HepG2 (cell line): ENCODE data around the gene TAB2. TPM values are rescaled to one million over a fixed set of nuclear protein-coding genes. Genes with fewer than 3 reads are reported as not detected.
A peak's percentile ranks its signal among the peaks of the same experiment; 100 is the strongest.

ENCODE experiments used
- ARNTL ChIP-seq: sonication (generic); formaldehyde crosslinking; IDR thresholded peaks from 2 replicates; pipeline ENCODE4 v1.4.0; 2020; ENCODE audit warnings: mild to moderate bottlenecking, missing genetic modification reagents
- CENPT ChIP-seq: sonication (generic); formaldehyde crosslinking; IDR thresholded peaks from 2 replicates; pipeline ENCODE4 v1.8.0; 2022; ENCODE audit warnings: low read depth, mild to moderate bottlenecking, moderate library complexity, missing genetic modification reagents
- IKZF4 ChIP-seq: sonication (generic); formaldehyde crosslinking; IDR thresholded peaks from 2 replicates; pipeline ENCODE4 v1.5.1; 2020; ENCODE audit warnings: borderline replicate concordance, mild to moderate bottlenecking, low read depth, missing genetic modification reagents; ENCODE audit errors: not compliant biosample characterization
- KDM6A ChIP-seq: IDR thresholded peaks from 2 replicates; pipeline ENCODE4 v1.6.1; 2016; ENCODE audit warnings: low read depth
- MEIS1 ChIP-seq: sonication (generic); formaldehyde crosslinking; IDR thresholded peaks from 2 replicates; pipeline ENCODE4 v1.9.0; 2021; ENCODE audit warnings: mild to moderate bottlenecking, missing genetic modification reagents, moderate library complexity, borderline replicate concordance
- MEIS2 ChIP-seq: sonication (generic); formaldehyde crosslinking; IDR thresholded peaks from 2 replicates; pipeline ENCODE4 v1.9.0; 2021; ENCODE audit warnings: mild to moderate bottlenecking, missing genetic modification reagents
- NFIB ChIP-seq: sonication (generic); formaldehyde crosslinking; IDR thresholded peaks from 2 replicates; pipeline ENCODE4 v1.9.0; 2021; ENCODE audit warnings: missing genetic modification reagents, mild to moderate bottlenecking, borderline replicate concordance
- NFRKB ChIP-seq: fragments of 450-650 bp; IDR thresholded peaks from 2 replicates; pipeline ENCODE4 v1.6.1; 2017
- NR2F2 ChIP-seq: IDR thresholded peaks from 2 replicates; pipeline ENCODE4 v1.6.1; 2012; ENCODE audit warnings: low read depth, inconsistent platforms, borderline replicate concordance
- RAD51 ChIP-seq: fragments of 450-650 bp; IDR thresholded peaks from 2 replicates; pipeline ENCODE4 v1.6.1; 2016; ENCODE audit warnings: borderline replicate concordance
- SOX13 ChIP-seq, 3 experiments: fragments of 450-650 bp in 1 of 3; sonication (generic) in 1 of 3; formaldehyde crosslinking in 1 of 3; IDR thresholded peaks in 2 of 3; conservative IDR thresholded peaks in 1 of 3; 2 replicates each; pipeline versions ENCODE4 v1.5.0 to v1.6.1; 2016 to 2020; ENCODE audit warnings: antibody characterized with exemption in 1 of 3, mild to moderate bottlenecking in 1 of 3, missing compliant biosample characterization in 1 of 3, missing genetic modification reagents in 1 of 3, moderate library complexity in 1 of 3
- XBP1 ChIP-seq: sonication (generic); formaldehyde crosslinking; IDR thresholded peaks from 2 replicates; pipeline ENCODE4 v1.5.0; 2020; ENCODE audit warnings: missing genetic modification reagents
- ZBTB1 ChIP-seq: sonication (generic); formaldehyde crosslinking; IDR thresholded peaks from 2 replicates; pipeline ENCODE4 v1.4.0; 2020; ENCODE audit warnings: missing genetic modification reagents, borderline replicate concordance
- ZNF552 ChIP-seq: sonication (generic); formaldehyde crosslinking; IDR thresholded peaks from 2 replicates; pipeline ENCODE4 v1.9.0; 2022; ENCODE audit warnings: missing genetic modification reagents, mild to moderate bottlenecking, borderline replicate concordance
- polyA plus RNA-seq, 8 experiments: library from polyadenylated mRNA; depleted of rRNA in 3 of 8; stranded (reverse) in 7 of 8; unstranded in 1 of 8; fragments of >200 nt; fragmentation: Illumina TruSeq in 4 of 8; extraction: Trizol in 4 of 8; gene quantifications; 2 replicates each; pipeline versions ENCODE4 v1.2.1 to v1.2.3, GENCODE V29; 2011 to 2016; ENCODE audit warnings: low read depth in 4 of 8, missing spikeins in 1 of 8, mixed read lengths in 1 of 8; ENCODE audit not compliant: insufficient read depth in 1 of 8
- total RNA-seq, 5 experiments: library from RNA; depleted of rRNA; stranded (reverse); fragments of >200 nt; fragmentation: Illumina TruSeq; extraction: Trizol; gene quantifications; 2 replicates each; pipeline ENCODE4 v1.2.3, GENCODE V29; 2016; ENCODE audit warnings: low read depth in 1 of 5
- TF ChIP-seq, protein P1 (sequence below): sonication (generic); formaldehyde crosslinking; IDR thresholded peaks from 2 replicates; pipeline ENCODE4 v1.4.0; 2020; ENCODE audit warnings: mild to moderate bottlenecking, missing genetic modification reagents
- TF ChIP-seq, protein P2 (sequence below): sonication (generic); formaldehyde crosslinking; IDR thresholded peaks from 2 replicates; pipeline ENCODE4 v1.5.0; 2020; ENCODE audit warnings: missing genetic modification reagents
- TF ChIP-seq, protein P3 (sequence below): sonication (generic); formaldehyde crosslinking; IDR thresholded peaks from 2 replicates; pipeline ENCODE4 v1.8.1; 2023; ENCODE audit warnings: missing genetic modification reagents, mild to moderate bottlenecking, borderline replicate concordance
- TF ChIP-seq, protein P4 (sequence below): sonication (generic); formaldehyde crosslinking; IDR thresholded peaks from 2 replicates; pipeline ENCODE4 v1.5.1; 2020; ENCODE audit warnings: missing genetic modification reagents, mild to moderate bottlenecking, borderline replicate concordance

TAB2 gene
- total and polyA plus RNA-seq, 2 of the 13 experiments (the other 11 are each of a cell fraction or from before 2014, with no cell fraction given), result 23.7 to 50.2 TPM

DNA sequence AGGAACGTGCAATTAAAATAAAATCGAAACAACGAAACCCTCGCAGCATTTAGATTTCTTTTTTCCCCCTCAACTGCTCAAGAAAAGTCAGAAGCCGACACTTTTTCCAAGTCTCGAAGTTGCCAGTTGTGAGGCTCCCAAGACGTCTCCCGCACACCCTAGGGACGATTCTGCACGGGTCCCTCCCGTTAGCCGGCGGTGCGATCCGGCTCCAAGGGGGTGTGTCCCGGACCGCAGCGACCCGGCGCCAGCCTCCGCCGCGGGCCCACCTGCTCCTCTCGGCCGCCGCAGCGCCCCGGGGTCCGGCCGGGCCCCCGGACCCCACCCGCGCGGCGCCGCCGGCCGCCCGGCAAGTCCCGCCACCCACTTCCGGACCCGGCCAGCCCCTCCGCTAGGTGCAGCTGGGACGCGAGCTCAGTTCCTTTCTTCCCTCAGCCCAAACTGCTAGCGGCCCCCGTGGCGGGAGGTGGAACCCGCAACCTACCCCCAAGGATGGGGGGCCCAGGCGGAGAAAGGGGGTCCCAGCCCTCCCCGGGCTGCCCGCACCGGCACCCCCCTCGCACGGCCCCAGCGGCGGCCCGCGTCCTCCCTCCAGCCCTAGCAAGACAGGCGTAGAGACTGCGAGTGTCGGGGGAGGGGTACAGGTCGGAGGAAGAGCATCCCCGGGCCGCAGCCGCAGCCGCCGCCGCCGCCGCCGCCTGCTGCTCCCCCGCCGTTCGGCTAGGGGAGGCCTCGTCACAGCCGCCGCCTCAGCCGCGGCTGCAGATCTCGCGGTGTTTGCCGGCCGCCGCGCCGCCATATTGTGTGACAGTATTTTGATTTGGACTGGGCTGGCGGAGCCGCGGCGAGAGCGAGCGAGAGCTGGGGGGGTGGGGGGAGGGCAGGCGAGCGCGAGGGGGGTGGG lies 520 bp upstream of the TAB2 start (continued):
- TF ChIP-seq, protein P1, sequence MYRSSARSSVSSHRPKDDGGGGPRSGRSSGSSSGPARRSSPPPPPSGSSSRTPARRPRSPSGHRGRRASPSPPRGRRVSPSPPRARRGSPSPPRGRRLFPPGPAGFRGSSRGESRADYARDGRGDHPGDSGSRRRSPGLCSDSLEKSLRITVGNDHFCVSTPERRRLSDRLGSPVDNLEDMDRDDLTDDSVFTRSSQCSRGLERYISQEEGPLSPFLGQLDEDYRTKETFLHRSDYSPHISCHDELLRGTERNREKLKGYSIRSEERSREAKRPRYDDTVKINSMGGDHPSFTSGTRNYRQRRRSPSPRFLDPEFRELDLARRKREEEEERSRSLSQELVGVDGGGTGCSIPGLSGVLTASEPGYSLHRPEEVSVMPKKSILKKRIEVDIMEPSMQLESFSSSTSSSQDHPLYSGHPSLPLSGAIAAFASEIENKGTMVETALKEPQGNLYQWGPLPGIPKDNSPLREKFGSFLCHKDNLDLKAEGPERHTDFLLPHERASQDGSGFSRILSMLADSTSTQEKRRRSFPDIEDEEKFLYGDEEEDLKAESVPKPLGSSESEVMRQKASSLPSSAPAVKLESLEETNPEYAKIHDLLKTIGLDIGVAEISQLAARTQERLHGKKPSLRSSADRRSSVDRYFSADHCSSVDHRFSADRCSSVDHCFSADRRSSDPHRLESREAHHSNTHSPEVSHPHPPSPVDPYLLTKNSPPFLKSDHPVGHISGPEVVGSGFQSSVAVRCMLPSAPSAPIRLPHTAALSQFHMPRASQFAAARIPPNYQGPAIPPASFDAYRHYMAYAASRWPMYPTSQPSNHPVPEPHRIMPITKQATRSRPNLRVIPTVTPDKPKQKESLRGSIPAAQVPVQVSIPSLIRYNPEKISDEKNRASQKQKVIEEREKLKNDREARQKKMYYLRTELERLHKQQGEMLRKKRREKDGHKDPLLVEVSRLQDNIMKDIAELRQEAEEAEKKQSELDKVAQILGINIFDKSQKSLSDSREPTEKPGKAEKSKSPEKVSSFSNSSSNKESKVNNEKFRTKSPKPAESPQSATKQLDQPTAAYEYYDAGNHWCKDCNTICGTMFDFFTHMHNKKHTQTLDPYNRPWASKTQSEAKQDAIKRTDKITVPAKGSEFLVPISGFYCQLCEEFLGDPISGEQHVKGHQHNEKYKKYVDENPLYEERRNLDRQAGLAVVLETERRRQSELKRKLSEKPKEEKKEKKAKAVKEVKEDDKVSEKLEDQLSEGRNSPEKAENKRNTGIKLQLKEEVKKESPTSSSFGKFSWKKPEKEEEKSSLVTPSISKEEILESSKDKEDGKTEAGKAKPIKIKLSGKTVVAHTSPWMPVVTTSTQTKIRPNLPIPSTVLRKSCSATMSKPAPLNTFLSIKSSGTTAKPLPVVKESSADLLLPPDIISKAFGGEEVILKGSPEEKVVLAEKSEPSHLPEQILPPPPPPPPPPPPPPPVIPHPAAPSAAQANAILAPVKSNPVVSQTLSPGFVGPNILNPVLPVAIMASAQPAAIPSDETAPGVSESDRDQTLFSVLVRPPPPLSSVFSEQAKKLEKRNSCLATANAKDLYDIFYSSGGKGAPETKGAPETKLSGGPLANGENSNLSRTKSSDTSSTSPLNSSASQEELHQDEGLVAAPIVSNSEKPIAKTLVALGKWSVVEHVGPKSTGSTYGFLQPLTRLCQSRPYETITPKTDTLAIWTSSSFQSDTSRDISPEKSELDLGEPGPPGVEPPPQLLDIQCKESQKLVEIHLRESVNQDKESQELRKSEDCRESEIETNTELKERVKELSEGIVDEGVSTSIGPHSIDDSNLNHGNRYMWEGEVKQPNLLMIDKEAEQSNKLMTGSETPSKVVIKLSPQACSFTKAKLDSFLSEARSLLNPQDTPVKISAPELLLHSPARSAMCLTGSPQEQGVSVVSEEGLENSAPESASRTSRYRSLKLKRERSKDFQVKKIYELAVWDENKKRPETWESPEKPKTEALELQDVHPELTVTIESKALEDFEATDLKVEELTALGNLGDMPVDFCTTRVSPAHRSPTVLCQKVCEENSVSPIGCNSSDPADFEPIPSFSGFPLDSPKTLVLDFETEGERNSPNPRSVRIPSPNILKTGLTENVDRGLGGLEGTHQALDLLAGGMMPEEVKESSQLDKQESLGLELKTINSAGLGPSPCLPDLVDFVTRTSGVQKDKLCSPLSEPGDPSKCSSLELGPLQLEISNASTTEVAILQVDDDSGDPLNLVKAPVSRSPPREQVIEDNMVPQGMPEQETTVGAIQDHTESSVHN (CRISPR knock-in tag), result no peak
- TF ChIP-seq SOX13 (IDR thresholded peaks at IDR 0.05) (no peak), SOX13 (CRISPR knock-in tag; conservative IDR thresholded peaks at IDR 0.05 in 1 of 2, IDR thresholded peaks at IDR 0.05 in 1 of 2) (peak in 1 of 2 experiments; percentile 26; a peak in 1 of 4 replicates), MEIS2 (CRISPR knock-in tag) (no peak), KDM6A (CRISPR knock-in tag) (no peak), IKZF4 (CRISPR knock-in tag) (no peak), RAD51 (no peak), ZNF552 (CRISPR knock-in tag) (no peak; the same call in 1 of the 2 replicates), ARNTL (peak; percentile 76; the same call in 1 of the 2 replicates), NR2F2 (no peak), NFIB (CRISPR knock-in tag) (no peak), CENPT (no peak), XBP1 (CRISPR knock-in tag) (no peak), ZBTB1 (CRISPR knock-in tag) (no peak), NFRKB (no peak), MEIS1 (CRISPR knock-in tag) (peak; percentile 46; the same call in 1 of the 2 replicates)
- TF ChIP-seq, protein P2, sequence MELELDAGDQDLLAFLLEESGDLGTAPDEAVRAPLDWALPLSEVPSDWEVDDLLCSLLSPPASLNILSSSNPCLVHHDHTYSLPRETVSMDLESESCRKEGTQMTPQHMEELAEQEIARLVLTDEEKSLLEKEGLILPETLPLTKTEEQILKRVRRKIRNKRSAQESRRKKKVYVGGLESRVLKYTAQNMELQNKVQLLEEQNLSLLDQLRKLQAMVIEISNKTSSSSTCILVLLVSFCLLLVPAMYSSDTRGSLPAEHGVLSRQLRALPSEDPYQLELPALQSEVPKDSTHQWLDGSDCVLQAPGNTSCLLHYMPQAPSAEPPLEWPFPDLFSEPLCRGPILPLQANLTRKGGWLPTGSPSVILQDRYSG (CRISPR knock-in tag), result no peak
- TF ChIP-seq, protein P3, sequence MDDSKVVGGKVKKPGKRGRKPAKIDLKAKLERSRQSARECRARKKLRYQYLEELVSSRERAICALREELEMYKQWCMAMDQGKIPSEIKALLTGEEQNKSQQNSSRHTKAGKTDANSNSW (CRISPR knock-in tag), result peak; percentile 84; the same call in 1 of the 2 replicates
- TF ChIP-seq, protein P4, sequence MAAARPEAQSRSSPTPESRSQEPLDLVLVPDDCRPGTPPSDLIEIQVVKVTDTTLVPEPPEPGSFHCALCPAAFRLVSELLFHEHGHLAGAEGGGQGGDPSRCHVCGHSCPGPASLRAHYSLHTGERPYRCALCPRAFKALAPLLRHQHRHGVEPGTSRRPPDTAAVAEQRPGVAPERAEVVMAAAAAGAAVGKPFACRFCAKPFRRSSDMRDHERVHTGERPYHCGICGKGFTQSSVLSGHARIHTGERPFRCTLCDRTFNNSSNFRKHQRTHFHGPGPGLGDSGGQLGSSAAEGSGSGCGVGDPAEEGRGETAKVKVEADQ (CRISPR knock-in tag), result no peak
